Activated CD8-positive, alpha-beta T cell treated with anti-CD3 and anti-CD28 coated beads for 36 hours (primary cell): ENCODE results near the gene BHLHE23. TPM values are rescaled to one million over a fixed set of nuclear protein-coding genes. Genes with fewer than 3 reads are reported as not detected.

ENCODE experiments used
- ATAC-seq: fragments of 200-7000 bp; cut with Tn5 transposase; one replicate; pipeline ENCODE4 v1.10.0; 2021; ENCODE audit warnings: mild to moderate bottlenecking, moderate library complexity
- CTCF ChIA-PET: fragments of 350-600 bp; sonication (Branson Sonifier 250); formaldehyde crosslinking; loops from one replicate; lab custom pipeline; 2021; ENCODE audit warnings: antibody characterized with exemption; lab: Charles Lee
- POLR2A ChIA-PET: fragments of 350-600 bp; sonication (Branson Sonifier 250); formaldehyde crosslinking; loops from one replicate; lab custom pipeline; 2021; ENCODE audit warnings: antibody characterized with exemption; lab: Charles Lee
- DNase-seq: peaks from one replicate; pipeline ENCODE4 v3.0.0-alpha.2; 2020
- H3K27ac Mint-ChIP-seq: one replicate; pipeline ENCODE4 v1.8.0; 2021; ENCODE audit warnings: mild to moderate bottlenecking, mixed read lengths
- H3K27me3 Mint-ChIP-seq: one replicate; pipeline ENCODE4 v1.8.0; 2021; ENCODE audit warnings: mixed read lengths
- H3K36me3 Mint-ChIP-seq: one replicate; pipeline ENCODE4 v1.8.0; 2021; ENCODE audit warnings: low read depth, mixed read lengths
- H3K4me1 Mint-ChIP-seq: one replicate; pipeline ENCODE4 v1.8.0; 2021; ENCODE audit warnings: low read depth, mixed read lengths
- H3K4me3 Mint-ChIP-seq: one replicate; pipeline ENCODE4 v1.8.0; 2021; ENCODE audit warnings: mild to moderate bottlenecking, moderate library complexity, mixed read lengths
- H3K9me3 Mint-ChIP-seq: one replicate; pipeline ENCODE4 v1.8.0; 2021; ENCODE audit warnings: mixed read lengths
- intact Hi-C: fragments of 100-400 bp; cut with micrococcal nuclease; formaldehyde crosslinking; loops from one replicate; pipeline ENCODE4 v1.10.0; 2022
- total RNA-seq, 2 experiments: library from RNA; stranded (reverse); gene quantifications; one replicate each; pipeline ENCODE4 v1.2.3, GENCODE V29; 2021
- TF ChIP-seq, protein P1 (sequence below): fragments of 200-600 bp; IDR thresholded peaks from one replicate; pipeline ENCODE4 v1.8.0; 2022; ENCODE audit warnings: antibody characterized with exemption, mild to moderate bottlenecking

Gene BHLHE23
- total RNA-seq, 2 experiments from 2014 or later: not detected

DNA sequence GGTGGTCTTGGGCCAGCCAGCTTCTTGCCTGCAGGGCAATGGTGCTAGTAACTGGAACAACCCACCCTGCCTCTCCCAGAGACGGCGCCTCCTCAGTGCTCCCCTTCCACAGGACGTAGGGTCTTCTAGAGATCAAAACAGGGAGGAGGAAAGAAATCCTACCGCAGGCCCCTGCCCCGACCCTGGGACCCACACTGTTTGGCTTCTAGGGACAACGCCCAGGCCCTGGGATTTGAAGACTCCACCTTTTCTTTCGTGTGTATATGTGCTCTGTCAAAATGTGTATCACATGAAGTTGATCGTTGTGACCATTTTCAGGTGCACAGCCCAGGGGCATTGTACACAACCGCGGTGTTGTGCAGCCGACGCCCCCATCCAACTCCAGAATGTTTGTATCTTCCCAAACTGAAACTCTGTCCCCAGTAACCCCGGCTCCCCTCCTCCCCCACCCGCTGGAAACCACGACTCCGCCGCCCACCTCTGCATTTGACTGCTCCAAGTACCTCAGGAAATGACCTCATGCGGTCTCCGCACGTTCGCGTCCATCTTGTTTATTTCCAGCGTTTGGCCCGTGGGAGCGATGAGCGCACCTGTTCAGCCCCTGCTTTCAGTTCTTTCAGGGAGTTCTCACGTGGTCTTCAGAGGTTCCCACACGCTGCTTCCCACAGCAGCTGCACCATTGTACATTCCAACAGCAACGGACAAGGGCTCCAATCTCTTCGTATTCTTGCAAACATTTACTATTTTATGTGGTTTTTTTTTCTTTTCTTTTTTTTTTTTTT lies 3.4 kb upstream of the BHLHE23 start:
- Mint-ChIP-seq H3K4me1 (peaks cover 28% of the 10 kb centered on the region), H3K9me3 (peaks cover 19% of the 10 kb centered on the region), H3K27ac (peak overlapping the region; percentile 61), H3K27me3 (peaks cover 43% of the 10 kb centered on the region), H3K36me3 (peaks cover 2% of the 10 kb centered on the region), H3K4me3 (peak overlapping the region; percentile 66)
- DNase-seq: peak; percentile 95
- POLR2A ChIA-PET: interaction anchor here (1.3 to 1.7 kb wide), 2 partner anchors 32 to 38 kb away, joined by 11 read pairs; no protein-coding TSS in a partner anchor
- CTCF ChIA-PET: interaction anchor here (0.8 to 1.9 kb wide), 11 partner anchors 9 to 187 kb away, joined by 3 to 13 read pairs (median 5); no protein-coding TSS in a partner anchor
- intact Hi-C loops: loop anchor here (2.0 kb wide), 2 partner anchors 37 to 109 kb away; no protein-coding TSS in a partner anchor
- TF ChIP-seq, protein P1, sequence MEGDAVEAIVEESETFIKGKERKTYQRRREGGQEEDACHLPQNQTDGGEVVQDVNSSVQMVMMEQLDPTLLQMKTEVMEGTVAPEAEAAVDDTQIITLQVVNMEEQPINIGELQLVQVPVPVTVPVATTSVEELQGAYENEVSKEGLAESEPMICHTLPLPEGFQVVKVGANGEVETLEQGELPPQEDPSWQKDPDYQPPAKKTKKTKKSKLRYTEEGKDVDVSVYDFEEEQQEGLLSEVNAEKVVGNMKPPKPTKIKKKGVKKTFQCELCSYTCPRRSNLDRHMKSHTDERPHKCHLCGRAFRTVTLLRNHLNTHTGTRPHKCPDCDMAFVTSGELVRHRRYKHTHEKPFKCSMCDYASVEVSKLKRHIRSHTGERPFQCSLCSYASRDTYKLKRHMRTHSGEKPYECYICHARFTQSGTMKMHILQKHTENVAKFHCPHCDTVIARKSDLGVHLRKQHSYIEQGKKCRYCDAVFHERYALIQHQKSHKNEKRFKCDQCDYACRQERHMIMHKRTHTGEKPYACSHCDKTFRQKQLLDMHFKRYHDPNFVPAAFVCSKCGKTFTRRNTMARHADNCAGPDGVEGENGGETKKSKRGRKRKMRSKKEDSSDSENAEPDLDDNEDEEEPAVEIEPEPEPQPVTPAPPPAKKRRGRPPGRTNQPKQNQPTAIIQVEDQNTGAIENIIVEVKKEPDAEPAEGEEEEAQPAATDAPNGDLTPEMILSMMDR: no peak
- peak; percentile 67 for ATAC-seq

DNA sequence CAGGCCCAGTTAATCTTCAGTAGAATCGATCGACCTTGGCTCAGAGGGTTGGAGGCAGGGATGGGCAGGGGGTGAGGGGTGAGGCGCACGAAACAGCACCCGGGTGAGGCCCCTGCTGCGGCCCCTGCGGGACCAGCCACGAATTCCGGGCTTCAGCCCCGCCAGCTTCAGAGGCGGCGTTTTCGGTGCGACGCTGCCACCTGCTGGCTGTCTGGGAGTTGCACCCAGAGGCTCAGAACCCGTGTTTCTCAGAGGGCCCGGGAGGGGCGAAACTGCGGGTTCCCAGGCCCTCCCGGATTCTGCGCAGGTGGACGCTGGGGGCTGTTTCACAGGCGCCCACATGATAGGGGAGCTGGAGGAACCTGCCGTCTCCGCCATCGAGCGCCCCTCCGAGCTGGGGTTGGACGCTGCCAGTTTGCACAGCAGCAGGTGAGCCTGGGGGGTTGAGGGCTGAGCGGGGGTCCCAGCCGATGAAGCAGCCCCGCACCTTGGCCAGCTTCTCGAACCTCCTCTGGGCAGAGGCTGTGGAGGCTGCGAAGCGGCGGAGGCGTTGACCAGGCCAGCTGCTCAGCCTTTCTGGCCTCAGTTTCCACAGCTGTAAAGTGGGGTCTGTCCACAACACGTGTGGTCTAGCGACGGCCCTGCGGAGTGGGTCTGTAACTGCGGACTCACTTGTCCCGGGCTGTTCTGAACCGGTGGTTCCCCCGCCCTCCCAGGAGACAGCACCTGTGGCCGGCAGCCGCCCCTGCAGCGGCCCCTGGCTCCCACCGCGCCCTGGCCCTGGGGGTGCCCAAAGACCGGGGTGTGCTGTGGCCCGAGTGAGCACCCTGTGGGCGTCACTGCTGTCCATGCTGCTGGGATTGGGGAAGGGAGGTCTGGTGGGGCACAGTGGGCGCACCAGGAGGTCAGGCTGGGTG lies 2.5 kb upstream of the BHLHE23 start:
- peak overlapping the region; percentile 66 for H3K4me3 Mint-ChIP-seq
- TF ChIP-seq, protein P1: peak; percentile 95

DNA sequence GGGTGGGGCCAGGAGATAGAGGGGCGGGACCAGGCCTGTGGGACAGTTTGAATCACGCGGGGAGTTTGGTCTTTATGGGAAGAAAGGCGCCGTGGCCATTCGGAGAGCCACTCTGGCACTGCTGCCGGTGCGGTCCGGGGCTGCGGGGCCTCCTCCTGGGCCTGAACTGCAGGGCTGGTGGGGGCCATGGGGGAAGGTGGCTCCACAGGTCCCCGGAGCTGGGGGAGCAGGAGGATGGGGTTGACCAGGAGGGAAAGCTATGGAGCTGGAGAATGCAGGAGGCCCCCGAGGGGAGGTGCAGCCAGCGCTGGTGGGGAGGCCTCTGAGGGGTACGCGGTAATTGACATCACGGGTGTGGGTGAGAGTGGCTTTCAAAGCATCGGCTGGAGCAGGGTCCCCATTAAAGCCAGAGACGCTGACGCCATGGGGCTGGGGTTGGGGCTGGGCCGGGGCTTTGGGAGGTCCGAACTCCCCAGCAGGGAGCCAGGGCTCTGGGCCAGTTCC lies 1.8 kb upstream of the BHLHE23 start:
- ATAC-seq: no peak
- Mint-ChIP-seq H3K4me3 (no peak overlapping the region), H3K9me3 (peaks cover 10% of the 10 kb centered on the region), H3K27me3 (peaks cover 42% of the 10 kb centered on the region), H3K4me1 (peaks cover 32% of the 10 kb centered on the region), H3K36me3 (peaks cover 2% of the 10 kb centered on the region), H3K27ac (no peak overlapping the region)
- intact Hi-C loops: loop anchor here (2.0 kb wide), 2 partner anchors 36 to 108 kb away; no protein-coding TSS in a partner anchor
- CTCF ChIA-PET: interaction anchor here (0.6 to 1.9 kb wide), 21 partner anchors 10 to 193 kb away, joined by 3 to 13 read pairs (median 5); partner anchors contain the start of genes GID8 and TCFL5
- TF ChIP-seq, protein P1: no peak
- POLR2A ChIA-PET: interaction anchor here (1.1 to 1.7 kb wide), 3 partner anchors 30 to 64 kb away, joined by 3 to 11 read pairs (median 11); no protein-coding TSS in a partner anchor
- DNase-seq: no peak

More for the DNA sequence above, 2.5 kb upstream of the BHLHE23 start:
- no peak overlapping the region for H3K27ac Mint-ChIP-seq
- CTCF ChIA-PET: interaction anchor here (0.6 to 1.9 kb wide), 27 partner anchors 10 to 193 kb away, joined by 3 to 13 read pairs (median 4); partner anchors contain the start of genes GID8 and TCFL5
- ATAC-seq (peak; percentile 74), DNase-seq (peak; percentile 88)
- intact Hi-C loops: loop anchor here (2.0 kb wide), 2 partner anchors 37 to 109 kb away; no protein-coding TSS in a partner anchor
- peaks cover 41% of the 10 kb centered on the region for H3K27me3 Mint-ChIP-seq
- POLR2A ChIA-PET: interaction anchor here (0.6 to 1.7 kb wide), 3 partner anchors 31 to 58 kb away, joined by 3 to 11 read pairs (median 11); no protein-coding TSS in a partner anchor
- peaks cover 15% of the 10 kb centered on the region for H3K9me3 Mint-ChIP-seq
- peaks cover 32% of the 10 kb centered on the region for H3K4me1 Mint-ChIP-seq
- H3K36me3 Mint-ChIP-seq: peaks cover 2% of the 10 kb centered on the region

DNA sequence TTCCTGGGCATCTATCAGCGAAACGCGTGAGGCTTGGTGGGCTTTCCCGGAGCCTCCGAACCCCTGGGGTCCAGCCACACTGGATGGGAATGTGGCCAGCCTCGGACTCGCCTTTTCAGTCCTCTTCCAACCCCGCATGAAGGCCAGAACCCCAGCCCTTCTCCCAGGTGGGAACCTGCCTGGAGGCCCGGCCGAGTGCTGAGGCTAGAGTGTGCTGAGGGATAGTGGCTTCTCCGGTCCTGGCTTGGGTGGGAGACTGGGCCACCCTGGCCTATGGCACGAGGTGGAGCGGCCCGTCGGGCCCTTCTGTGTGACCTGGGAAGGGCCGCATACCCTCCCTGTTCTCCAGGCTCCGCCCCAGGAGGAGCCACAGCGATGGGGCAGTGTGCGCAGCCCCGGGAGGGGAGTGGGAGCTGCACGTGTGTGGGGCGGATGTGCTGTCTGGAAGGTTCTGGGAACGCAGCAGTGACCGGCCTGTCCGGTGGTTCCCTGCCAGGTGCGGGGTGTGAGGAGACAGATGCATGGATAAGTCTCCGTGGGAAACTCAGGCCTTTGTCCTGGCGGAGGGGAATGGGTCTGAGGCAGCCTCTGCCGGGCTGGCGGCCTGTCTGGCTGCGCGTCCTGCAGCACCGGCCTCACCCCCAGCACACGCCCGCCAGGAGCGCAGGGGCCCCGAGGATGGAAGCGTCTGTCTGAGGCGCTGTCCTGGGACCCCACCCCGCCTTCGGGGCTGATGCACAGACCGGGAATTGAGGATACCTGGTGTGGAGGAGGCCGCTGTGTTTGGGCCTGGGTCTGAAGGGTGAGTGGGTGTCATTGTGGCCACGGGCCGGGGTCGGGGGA lies 1.1 kb upstream of the BHLHE23 start:
- intact Hi-C loops: loop anchor here (2.0 kb wide), 2 partner anchors 35 to 107 kb away; no protein-coding TSS in a partner anchor
- Mint-ChIP-seq H3K36me3 (no peaks in the 10 kb centered on the region), H3K4me1 (peaks cover 32% of the 10 kb centered on the region), H3K9me3 (peaks cover 3% of the 10 kb centered on the region), H3K27ac (no peak overlapping the region), H3K27me3 (peaks cover 45% of the 10 kb centered on the region), H3K4me3 (no peak overlapping the region)
- no peak for ATAC-seq
- DNase-seq: no peak
- TF ChIP-seq, protein P1: no peak
- POLR2A ChIA-PET: interaction anchor here (1.1 to 1.7 kb wide), 2 partner anchors 35 to 63 kb away, joined by 3 to 11 read pairs; no protein-coding TSS in a partner anchor
- CTCF ChIA-PET: interaction anchor here (1.0 to 1.9 kb wide), 10 partner anchors 9 to 131 kb away, joined by 3 to 13 read pairs (median 7); partner anchors contain the start of gene GID8
